GM11168 (cell line): ENCODE measurements around the gene KRTAP10-4.
"Not testable (repeated sequence)": the region's sequence is repeated elsewhere in the genome, so short reads cannot be mapped to it uniquely, and the experiment has no call there.

Experiments used
- in situ Hi-C: fragments of 300-500 bp; cut with MboI; formaldehyde crosslinking; loops from one replicate; pipeline ENCODE4 v1.12.0; 2022; ENCODE audit warnings: low sequenced_read_pairs; ENCODE audit not compliant: unreplicated experiment

Gene KRTAP10-4

GRCh38 chr21:44555200-44555875 is 18.2 kb upstream of the KRTAP10-4 start:
- in situ Hi-C loops = no loop called here

GRCh38 chr21:44556879-44557278 is 16.6 kb upstream of the KRTAP10-4 start:
- in situ Hi-C loops = no loop called here

GRCh38 chr21:44557491-44558328 is 15.8 kb upstream of the KRTAP10-4 start:
- in situ Hi-C loops = no loop called here

DNA sequence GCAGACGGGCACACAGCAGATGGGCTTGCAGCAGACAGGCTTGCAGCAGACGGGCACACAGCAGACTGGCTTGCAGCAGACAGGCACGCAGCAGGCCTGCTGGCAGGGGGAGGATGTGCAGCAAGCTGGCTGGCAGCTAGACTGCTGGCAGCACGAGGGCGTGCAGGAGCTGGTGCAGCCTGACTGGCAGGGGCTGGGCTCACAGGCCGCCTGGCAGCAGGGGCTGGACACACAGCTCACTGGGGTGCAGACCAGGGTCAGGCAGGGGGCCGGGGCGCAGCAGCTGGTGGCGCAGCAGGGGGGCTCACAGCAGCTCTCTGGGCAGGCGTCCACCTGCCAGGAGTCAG is 15.2 kb upstream of the KRTAP10-4 start:
- in situ Hi-C loops = not testable (repeated sequence)

DNA sequence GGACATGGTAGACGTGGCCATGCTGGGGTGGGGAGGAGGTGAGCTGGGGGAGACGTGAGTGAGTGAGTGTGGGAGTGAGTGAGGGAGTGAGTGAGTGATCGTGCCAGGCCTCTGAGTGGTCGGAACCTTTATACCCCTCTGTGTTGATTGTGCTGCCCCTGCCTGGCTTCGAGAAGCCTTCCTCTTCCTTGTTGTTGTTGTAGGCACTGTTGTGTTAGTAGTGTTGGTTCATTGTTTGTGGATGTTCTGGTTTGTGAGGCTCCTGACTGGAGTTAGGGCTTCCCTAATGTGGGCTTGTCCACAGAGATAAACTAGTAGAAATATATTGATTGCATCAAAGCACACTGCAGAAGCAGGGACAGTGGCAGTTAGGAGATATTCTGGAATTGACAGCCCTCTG is 14.8 kb upstream of the KRTAP10-4 start, which contains the start of gene KRTAP10-3:
KRTAP10-3 (minus strand) TSS at position 101 of the 400 bp plus-strand sequence; CDS start at position 21, 80 bp downstream.
- in situ Hi-C loops = no loop called here

DNA sequence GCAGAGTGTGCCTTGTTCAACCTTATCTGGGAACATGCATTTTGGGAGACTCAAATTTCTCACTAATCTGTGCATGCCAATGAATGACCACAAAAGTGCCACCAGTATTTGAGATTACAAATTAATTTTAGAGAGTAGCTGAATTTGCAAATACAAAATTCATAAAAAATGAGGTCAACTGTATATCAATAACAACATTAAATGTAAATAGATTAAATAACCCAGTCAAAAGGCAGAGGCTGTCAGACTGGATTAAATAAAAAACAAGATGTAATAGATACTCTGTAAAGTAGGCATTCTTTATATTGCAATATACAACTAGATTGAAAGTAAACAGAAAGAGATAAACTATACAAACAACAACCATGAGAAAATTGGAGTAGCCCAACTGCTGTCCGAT is 9.4 kb upstream of the KRTAP10-4 start:
- in situ Hi-C loops = no loop called here

- in situ Hi-C loops = no loop called here
Measured at GRCh38 chr21:44564886-44565598, 8.5 kb upstream of the KRTAP10-4 start.

- in situ Hi-C loops = no loop called here
Measured at GRCh38 chr21:44566403-44566802, 7.1 kb upstream of the KRTAP10-4 start.

DNA sequence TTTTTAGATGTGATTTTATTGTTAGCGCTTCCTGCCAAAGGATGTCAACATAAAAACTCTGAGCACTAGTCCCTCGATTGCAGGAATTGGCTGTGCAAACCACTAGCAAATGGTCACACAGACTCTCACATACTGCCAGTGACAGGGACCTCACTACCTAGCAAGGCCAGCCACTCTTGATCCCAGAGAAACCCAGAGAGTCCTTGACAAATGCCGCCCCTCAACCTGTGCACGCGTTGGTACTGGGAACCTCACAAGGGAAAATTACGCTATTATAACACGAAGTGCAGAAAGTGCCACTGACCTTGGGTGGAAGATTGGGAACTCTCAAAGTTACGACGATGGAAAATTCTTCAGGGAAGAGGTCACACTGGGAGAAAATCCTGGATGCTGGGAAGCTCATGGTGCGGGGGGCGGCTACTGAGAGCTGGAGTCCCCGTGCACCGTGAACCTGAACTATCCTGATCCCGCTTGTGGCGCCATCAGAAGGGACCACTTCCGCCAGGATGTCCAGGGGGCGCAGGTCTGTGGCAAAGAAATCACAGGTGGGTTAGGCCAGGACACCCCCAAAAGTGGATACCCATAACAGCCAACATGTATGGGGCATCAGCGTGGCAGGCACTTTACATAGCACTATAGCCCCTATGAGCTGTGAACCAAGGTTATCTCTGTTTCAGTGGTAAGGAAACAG is 5.9 kb upstream of the KRTAP10-4 start:
- in situ Hi-C loops = no loop called here

- in situ Hi-C loops = no loop called here
Measured at GRCh38 chr21:44568261-44568660, 5.3 kb upstream of the KRTAP10-4 start.

GRCh38 chr21:44568667-44569556 is 4.6 kb upstream of the KRTAP10-4 start:
- in situ Hi-C loops = no loop called here

GRCh38 chr21:44569861-44570517 is 3.5 kb upstream of the KRTAP10-4 start:
- in situ Hi-C loops = no loop called here

GRCh38 chr21:44571296-44571695 is 2.2 kb upstream of the KRTAP10-4 start:
- in situ Hi-C loops = no loop called here

DNA sequence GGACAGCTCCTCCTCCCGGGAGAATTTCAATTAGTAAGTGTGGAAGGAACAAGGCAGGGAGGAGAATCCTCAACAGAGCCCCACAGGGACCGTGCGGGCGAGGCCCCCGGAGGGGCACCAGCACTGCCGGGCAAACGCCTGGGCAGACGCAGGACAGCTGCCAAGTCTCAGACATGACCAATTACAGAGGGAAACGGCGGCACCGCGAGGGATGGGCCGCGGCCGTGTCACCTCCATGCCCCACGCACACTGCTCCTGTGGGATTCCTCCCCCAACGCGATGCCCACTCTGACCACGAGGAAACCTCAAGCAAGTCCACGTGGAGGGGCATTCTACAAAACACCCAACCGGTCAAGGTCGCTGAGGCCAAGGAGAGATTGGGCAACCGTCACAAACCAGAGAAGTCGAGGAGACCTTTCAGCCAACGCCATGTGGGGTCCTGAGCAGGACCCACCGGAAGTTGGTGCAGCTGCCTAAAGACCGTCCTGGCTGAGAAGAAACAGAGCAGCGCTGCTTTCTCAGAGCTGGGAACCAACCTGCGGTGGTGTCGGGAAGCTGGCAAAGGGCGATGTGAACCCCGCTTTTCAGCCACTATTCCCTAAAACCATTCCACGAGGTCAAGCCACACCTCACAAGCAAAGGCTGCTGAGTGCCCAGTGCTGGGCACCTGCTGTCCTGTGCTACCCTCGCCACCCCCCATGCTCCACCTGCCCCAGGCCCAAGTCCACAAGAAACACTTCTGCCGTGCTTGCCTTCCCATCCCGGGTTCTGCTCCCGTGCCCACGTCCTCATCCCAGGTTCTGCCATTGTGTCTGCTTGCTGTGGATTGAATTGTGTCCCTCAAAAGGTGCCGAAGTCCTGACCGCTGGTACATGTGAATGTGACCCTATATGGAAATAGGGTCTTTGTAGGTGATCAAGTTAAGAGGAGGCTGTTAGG is 1.4 kb upstream of the KRTAP10-4 start:
- in situ Hi-C loops = no loop called here

GRCh38 chr21:44572959-44573583 is 458 bp upstream of the KRTAP10-4 start:
- in situ Hi-C loops = no loop called here

- in situ Hi-C loops = no loop called here
Measured at GRCh38 chr21:44574457-44575306, 1.2 kb downstream of the KRTAP10-4 start.
